ENCODE measurements around the gene HIPK1.
"Not testable (repeated sequence)": the region's sequence is repeated elsewhere in the genome, so short reads cannot be mapped to it uniquely, and the experiment has no call there.

HIPK1 gene

DNA sequence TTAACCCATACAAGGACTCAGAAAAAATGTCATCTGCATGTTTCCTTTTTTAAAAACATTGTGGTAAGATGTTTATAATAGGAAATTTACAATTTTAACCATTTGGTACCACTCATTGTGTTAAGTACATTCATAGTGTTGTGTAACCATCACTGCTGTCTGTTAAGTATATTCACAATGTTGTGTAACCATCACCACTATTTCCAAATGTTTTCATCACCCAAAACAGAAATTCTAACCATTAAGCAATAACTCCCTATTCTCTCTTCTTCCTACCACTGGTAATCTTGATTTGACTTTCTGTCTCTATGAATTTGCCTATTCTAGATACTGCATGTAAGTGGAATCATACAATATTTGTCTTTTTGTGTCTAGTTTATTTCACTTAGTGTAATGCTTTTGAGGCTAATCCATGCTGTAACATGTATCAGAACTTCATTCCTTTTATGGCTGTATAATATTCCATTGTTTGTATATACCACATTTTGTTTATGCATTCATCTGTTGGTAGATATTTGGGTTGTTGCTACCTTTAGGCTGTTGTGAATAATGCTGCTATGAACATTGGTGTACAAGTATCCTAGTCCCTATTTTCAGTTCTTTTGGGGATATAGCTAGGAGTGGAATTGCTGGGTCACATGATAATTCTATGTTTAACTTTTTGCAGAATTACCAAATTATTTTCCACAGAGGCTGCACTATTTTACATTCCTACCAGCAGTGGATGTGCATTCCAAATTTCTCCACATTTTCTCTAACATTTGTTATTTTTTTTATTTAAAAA lies 14.1 kb downstream of the HIPK1 start:
- no peak for DNase-seq (ENCODE audit: low read depth in 2 of 2)

- no peak for DNase-seq (ENCODE audit: low read depth in 2 of 2)
Measured at GRCh38 chr1:113945329-113945728, 16.2 kb downstream of the HIPK1 start.

DNA sequence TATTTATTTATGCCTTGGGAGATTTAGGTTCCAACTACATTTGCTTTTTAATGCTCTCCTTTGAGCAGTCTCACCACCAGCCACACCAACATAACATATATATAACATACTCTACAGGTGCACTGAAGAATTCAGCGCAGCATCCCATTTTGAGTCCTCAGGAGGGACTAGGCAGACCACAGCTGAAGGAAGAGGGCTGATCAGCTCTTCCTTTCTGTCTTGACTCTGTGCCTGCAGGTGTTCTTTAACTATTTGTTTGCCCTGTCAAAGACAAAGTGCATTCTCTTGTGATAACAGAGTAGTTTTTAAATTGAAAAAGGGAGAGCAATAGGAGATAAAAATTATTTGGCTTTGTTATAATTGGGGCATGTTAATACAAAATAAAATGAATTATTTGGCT lies 17.0 kb downstream of the HIPK1 start:
- no peak for DNase-seq (ENCODE audit: low read depth in 2 of 2)

GRCh38 chr1:113946678-113947387 lies 17.7 kb downstream of the HIPK1 start:
- DNase-seq (ENCODE audit: low read depth in 2 of 2): no peak

DNA sequence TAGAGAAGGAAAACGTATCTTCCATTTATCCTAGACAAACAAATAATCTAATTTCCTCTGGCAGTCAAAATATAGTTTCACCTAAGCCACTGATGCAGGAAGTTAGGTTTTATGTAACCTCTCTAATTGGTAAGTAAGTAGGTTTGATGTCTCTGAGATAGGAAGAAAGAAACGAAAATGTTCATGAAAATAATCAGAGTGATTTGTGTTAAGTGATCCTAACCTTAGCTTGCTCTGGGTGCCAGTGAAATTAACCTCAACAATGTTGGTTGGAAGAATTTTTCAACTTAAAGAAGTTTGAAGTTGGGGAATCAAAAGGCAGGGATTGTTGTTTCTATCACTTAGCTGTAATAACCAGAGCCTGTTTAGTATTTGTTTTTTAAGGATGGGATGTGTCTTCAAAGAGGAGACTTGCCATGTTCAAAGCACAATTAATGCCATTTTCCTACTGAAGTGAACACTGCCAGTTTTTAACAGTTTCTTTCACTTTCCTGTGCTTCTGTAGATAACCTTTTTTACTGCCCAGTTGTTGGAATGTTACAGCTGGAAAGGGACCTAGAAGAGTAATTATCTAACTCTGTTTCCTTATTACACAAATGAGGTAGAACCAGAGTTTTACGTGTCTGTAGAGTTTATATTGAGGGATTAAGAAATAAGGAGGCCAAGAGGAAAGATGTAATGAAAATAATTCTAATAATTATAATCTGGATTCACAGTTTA lies 18.4 kb downstream of the HIPK1 start:
- no peak for DNase-seq (ENCODE audit: low read depth in 2 of 2)

GRCh38 chr1:113948151-113948550 lies 19.0 kb downstream of the HIPK1 start:
- DNase-seq (ENCODE audit: low read depth in 2 of 2): not testable (repeated sequence)

DNA sequence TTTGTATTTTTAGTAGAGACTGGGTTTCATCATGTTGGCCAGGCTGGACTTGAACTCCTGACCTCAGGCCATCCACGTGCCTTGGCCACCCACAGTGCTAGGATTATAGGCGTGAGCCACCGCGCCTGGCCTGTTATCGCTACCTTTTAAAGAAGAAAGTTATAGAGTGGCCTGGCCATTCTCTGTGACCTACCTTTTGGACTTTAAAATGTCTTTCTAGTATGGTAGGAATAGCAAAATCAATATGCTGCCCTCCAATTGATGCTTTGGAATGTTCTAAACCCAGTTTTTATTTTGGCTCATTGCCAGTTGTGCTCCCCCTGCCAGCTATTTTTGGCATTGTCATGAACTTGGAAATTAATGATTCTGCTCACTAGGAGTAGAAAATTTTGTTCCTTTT lies 19.9 kb downstream of the HIPK1 start:
- DNase-seq (ENCODE audit: low read depth in 2 of 2): no peak

- no peak for DNase-seq (ENCODE audit: low read depth in 2 of 2)
Measured at GRCh38 chr1:113950908-113951307, 21.8 kb downstream of the HIPK1 start.

DNA sequence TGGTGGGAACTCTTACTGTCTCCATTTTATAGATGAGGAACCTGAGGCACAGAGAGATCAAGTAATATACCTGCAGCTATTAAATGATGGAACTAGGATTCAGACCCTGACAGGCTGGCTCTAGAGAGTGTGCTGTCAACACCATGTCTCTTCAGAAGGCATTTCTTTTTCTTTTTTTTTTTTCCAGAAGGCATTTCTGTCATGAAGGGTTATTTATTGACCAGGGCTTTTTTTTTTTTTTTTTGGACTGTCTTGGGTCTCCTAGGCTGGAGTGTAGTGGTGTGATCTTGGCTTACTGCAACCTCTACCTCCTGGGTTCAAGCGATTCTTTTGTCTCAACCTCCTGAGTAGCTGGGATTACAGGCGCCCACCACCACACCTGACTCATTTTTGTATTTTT lies 22.6 kb downstream of the HIPK1 start:
- DNase-seq (ENCODE audit: low read depth in 2 of 2): no peak

DNA sequence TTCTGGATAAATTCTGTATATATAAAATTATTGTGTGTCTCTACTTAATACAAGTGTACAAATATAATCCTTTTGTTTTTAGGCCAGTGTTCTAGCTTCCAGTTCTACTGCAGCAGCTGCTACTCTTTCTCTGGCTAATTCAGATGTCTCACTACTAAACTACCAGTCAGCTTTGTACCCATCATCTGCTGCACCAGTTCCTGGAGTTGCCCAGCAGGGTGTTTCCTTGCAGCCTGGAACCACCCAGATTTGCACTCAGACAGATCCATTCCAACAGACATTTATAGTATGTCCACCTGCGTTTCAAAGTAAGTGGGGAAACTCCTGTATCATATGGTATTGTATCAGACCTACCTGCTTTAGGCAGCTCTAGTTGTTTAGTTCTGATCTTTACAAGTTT lies 28.9 kb downstream of the HIPK1 start:
- DNase-seq (ENCODE audit: low read depth in 2 of 2): no peak

DNA sequence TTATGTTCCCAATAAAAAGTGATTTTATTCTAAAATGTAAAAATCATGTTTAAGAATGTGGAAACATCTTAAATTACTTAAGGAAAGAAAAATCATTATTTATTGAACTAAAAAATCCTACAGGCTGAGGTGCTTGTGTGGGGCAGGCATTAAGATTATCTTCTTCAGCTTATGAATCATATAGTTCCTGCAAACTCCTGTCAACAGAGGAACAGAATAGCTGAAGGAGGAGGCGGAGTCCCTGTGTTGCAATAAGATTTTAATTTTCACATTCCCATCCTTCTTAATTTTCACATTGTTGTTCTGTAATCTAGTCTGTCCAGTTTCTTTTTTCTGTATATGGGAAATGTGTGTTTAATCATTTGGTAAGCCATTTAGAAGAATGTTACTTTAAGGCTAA lies 29.6 kb downstream of the HIPK1 start:
- DNase-seq (ENCODE audit: low read depth in 2 of 2): no peak

DNA sequence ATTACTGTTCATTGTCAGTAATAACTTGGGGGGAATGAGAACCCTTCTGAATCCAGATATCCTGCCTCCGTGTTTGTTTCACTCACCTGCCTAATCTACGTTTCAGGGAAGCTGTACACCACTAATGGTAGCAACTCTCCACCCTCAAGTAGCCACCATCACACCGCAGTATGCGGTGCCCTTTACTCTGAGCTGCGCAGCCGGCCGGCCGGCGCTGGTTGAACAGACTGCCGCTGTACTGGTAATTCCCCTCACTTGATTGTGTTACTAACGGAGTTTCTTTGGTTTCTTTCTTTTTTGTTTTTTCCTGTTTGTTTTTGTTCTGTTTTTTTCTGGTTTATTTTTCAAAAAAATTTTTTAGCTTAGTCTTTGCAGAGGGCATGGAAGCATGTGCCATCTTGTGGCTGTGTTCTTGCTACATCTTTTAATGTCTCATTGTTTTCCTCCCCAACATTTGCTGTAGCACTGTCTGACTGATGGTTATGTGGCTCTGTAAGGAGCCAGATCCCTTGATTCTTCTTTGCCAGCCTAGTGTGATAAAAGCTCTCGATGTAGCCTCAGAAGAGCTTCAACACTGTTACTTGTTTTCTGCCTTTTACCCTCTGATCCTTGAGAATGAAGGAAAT lies 34.3 kb downstream of the HIPK1 start:
- DNase-seq (ENCODE audit: low read depth in 2 of 2): no peak

GRCh38 chr1:113965703-113966412 lies 36.7 kb downstream of the HIPK1 start:
- no peak for DNase-seq (ENCODE audit: low read depth in 2 of 2)

GRCh38 chr1:113972954-113973353 lies 43.8 kb downstream of the HIPK1 start:
- no peak for DNase-seq (ENCODE audit: low read depth in 2 of 2)

DNA sequence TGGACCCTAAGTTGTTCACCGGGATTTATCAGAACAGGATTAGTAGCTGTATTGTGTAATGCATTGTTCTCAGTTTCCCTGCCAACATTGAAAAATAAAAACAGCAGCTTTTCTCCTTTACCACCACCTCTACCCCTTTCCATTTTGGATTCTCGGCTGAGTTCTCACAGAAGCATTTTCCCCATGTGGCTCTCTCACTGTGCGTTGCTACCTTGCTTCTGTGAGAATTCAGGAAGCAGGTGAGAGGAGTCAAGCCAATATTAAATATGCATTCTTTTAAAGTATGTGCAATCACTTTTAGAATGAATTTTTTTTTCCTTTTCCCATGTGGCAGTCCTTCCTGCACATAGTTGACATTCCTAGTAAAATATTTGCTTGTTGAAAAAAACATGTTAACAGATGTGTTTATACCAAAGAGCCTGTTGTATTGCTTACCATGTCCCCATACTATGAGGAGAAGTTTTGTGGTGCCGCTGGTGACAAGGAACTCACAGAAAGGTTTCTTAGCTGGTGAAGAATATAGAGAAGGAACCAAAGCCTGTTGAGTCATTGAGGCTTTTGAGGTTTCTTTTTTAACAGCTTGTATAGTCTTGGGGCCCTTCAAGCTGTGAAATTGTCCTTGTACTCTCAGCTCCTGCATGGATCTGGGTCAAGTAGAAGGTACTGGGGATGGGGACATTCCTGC lies 46.2 kb downstream of the HIPK1 start:
- no peak for DNase-seq (ENCODE audit: low read depth in 2 of 2)

GRCh38 chr1:113976609-113977278 lies 47.6 kb downstream of the HIPK1 start:
- no peak for DNase-seq (ENCODE audit: low read depth in 2 of 2)

DNA sequence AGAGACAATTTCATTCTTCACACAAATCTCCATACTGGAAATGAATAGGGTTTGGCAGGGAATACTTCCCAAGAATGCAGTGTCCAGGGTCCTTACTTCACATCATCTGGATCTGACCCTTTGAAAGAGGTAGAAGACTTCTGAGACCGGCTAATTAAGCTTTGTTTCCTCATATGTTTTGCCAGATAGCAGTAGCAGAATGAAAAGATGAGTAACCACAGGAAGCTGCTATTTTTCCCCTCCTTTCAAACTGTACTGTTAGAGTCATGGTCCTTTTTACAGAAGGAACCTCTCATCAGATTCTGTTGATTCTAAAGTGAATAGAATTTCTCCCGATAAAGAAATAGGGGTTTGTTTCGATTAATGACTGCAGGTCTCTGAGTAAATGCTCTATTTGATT lies 48.8 kb downstream of the HIPK1 start:
- DNase-seq (ENCODE audit: low read depth in 2 of 2): no peak

GRCh38 chr1:113978863-113979702 lies 50.0 kb downstream of the HIPK1 start, which contains the start of gene OLFML3:
TSS of gene OLFML3 (plus strand) at chr1:113979474. CDS start at chr1:113979517, 43 bp downstream.
- peak in 1 of 2 donors; percentile 29 for DNase-seq (ENCODE audit: low read depth in 2 of 2)

GRCh38 chr1:113980110-113980509 lies 51.0 kb downstream of the HIPK1 start:
- no peak for DNase-seq (ENCODE audit: low read depth in 2 of 2)
